D721Med (cell line): ENCODE measurements around the gene AIMP2.

Source experiments
- DNase-seq: peaks from one replicate; pipeline ENCODE4 v3.0.0; 2011; ENCODE audit warnings: low spot score; ENCODE audit not compliant: insufficient read length
- FAIRE-seq: peaks from 2 replicates; lab custom pipeline; 2011; peaks lifted over from hg19 to GRCh38; lab: Jason Lieb, UNC
- CTCF ChIP-seq: IDR thresholded peaks from 2 replicates; pipeline ENCODE4 v1.5.1; 2012; ENCODE audit warnings: mild to moderate bottlenecking, control low read depth; ENCODE audit not compliant: insufficient read depth; ENCODE audit errors: missing control alignments

Gene AIMP2

DNA sequence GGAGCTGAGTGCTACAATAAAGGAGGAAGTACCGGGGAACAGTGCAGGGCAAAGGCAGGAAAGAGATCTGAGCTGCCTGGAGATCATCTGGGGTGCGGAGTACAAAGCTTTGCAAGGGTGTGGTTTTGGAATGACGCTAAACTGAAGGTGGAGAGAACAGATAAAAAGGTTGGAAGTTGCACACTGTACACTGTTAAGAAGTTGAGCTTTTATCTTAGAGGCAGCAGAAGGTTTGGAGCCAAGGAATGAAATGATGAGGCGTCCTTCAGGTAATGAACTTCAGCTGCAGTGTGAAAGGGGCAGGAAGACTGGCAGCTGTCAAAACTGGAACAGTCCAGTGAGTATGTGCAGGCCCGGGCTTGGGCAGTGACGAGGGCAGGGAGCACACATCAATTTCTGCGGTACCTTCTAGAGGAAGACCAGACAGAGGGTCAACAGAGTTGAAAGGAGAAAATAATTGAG lies 14.9 kb downstream of the AIMP2 start:
- no peak for DNase-seq
- no peak for FAIRE-seq
- TF ChIP-seq CTCF: no peak

DNA sequence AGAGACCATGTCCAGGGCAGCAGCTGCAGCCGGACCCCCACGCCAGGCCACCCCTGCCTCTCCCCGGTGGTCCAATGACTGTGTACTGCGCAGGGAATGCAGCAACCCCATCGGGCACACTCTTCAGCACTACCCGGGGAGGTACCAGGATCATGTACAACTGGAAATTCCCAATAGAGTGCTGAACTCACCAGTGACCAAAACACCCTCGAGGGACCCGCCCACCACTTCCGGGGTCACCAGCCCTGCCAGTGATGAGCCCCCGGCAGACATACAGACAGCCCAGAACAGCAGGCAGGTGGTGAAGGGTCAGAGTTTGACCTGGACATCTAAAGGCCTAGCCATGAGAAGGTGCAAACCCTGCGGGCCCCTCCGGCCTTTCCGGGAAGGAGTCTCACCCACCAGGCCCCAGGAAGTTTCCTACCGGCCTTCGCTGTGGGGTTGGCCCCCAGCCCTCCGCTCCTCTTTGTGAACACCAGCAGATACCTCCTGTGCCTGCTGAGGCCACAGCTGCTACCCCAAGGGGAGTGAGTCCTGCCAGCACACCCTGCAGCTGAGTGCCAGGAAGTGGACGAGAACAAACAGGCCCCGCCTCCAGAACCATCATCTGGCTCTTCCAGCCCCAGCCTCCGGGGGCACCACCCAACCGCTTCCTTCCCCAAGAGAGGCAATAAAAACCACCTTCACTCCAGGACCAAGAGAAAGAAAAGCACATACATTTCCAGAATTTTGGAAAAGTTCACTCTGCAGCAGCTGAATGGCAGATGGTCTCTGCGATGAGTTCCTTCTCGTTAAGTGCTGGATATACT lies 17.1 kb downstream of the AIMP2 start:
- no peak for TF ChIP-seq CTCF
- FAIRE-seq (no peak), DNase-seq (no peak)

- no peak for DNase-seq
- no peak for FAIRE-seq
Observed at GRCh38 chr7:6026820-6027311, 17.8 kb downstream of the AIMP2 start.

GRCh38 chr7:6027806-6028365 lies 18.8 kb downstream of the AIMP2 start:
- FAIRE-seq: no peak
- no peak for DNase-seq
- no peak for TF ChIP-seq CTCF

More at GRCh38 chr7:6026820-6027311, 17.8 kb downstream of the AIMP2 start:
- no peak for TF ChIP-seq CTCF

DNA sequence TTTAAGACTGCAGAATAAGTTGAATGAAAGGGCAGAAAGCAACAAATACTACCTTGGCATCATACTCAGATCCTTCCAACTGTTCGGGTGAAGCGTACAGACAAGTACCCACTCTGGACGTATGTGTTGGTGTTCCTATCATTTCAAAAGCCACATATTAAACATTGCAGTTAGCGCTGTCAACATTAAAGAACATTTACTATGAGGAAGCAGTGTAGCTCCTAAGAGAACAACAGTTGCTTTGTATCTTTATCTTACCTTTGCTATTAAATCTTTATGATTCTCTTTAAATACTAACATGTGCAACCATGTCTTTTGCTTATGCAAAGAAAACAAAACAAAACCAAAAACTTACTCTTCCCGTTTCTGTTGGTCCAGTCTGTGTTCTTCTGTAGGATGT lies 19.5 kb downstream of the AIMP2 start:
- TF ChIP-seq CTCF: no peak
- DNase-seq (no peak), FAIRE-seq (no peak)

GRCh38 chr7:6030988-6031387 lies 21.9 kb downstream of the AIMP2 start, which contains the start of gene ANKRD61:
TSS of gene ANKRD61 (plus strand) at chr7:6031376. CDS start at chr7:6031376, 0 bp downstream.
- FAIRE-seq: no peak
- DNase-seq: no peak
- no peak for TF ChIP-seq CTCF

DNA sequence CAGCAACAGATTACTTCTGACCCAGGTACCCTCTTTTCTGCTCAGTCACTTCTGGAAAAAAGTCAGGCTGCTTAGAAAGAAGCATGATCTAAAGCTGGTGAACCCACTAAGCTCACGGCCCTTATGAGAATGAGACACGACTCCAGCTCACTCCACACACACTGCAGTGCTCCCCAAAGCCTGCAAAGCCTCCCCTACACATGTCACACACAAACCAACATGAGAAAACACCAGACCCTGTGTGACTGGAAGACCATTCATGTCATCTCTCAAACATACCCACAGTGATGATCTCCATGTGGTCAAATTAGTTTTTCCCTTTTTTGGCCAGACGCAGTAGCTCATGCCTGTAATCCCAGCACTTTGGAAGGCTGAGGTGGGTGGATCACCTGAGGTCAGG lies 22.5 kb downstream of the AIMP2 start:
- no peak for TF ChIP-seq CTCF
- FAIRE-seq (no peak), DNase-seq (no peak)
